ENCODE results near the gene UBA1. TPM values are rescaled to one million over a fixed set of nuclear protein-coding genes. Genes with fewer than 3 reads are reported as not detected.

Gene UBA1
- total and polyA plus RNA-seq, 2 of the 8 experiments (the other 6 are each of a cell fraction or from before 2014, with no cell fraction given) = 313 to 458 TPM

DNA sequence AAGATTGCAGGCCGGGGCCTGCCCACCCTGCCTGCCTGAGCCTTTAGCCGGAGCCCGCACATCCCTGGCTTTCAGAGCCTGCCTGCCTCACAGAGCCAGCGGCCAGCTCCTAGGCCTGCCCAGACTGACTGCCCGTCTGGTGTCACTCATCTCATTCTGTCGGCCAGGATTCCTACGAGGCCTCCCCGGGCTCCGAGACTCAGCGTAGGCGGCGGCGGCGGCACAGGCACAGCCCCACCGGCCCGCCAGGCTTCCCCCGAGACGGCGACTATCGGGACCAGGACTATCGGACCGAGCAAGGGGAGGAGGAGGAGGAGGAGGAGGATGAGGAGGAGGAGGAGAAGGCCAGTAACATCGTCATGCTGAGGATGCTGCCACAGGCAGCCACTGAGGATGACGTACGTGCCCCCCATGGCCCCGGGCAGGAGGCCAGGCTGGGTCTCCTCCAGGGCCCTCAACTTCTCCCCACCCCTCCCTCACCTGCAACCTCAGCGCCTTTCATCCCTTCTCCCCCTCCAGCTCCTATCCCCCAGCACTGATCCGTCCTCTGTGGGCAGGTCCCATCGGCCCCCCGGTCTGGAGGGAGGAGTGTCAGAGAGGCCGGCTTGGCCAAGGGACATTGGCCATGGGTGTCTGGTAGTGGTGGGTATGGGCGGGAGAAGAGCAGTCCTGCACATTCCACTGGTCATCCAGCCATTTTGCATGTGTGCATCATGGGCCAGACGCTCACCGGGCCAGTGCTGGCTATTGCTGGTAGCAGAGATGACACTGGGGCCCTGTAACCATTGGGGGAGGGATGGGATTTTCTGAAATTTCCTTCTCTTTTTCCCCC is 22.6 kb upstream of the UBA1 start (continued):
- TF ChIP-seq KDM4A (IDR thresholded peaks at IDR 0.05; ENCODE audit: low read depth, low read length, severe bottlenecking) (no peak), BRCA1 (IDR thresholded peaks at IDR 0.05; ENCODE audit: low read depth, low read length) (no peak)

Data from H1 (cell line).